SU-DHL-6 (cell line): ENCODE results near the gene FBN1.

Source experiments
- H2AFZ ChIP-seq: fragments of 200-600 bp; sonication (generic); 2 replicates; pipeline ENCODE4 v1.6.1; 2014; ENCODE audit warnings: low read depth, mild to moderate bottlenecking, moderate library complexity, mixed read lengths, antibody characterized with exemption, low read length; ENCODE audit not compliant: severe bottlenecking
- H3F3A ChIP-seq: fragments of 200-600 bp; shearing (Covaris generic); 2 replicates; pipeline ENCODE4 v1.6.0; 2016; ENCODE audit warnings: antibody characterized with exemption, mild to moderate bottlenecking; ENCODE audit not compliant: insufficient read depth
- H3K27ac ChIP-seq: fragments of 200-600 bp; sonication (generic); 2 replicates; pipeline ENCODE4 v1.5.1; 2016; ENCODE audit warnings: low read depth, mild to moderate bottlenecking, low read length, moderate library complexity, mixed read lengths
- H3K27me3 ChIP-seq: fragments of 200-600 bp; sonication (generic), shearing (Covaris generic); 2 replicates; pipeline ENCODE4 v1.6.0; 2014; ENCODE audit warnings: mild to moderate bottlenecking, low read length
- H3K36me3 ChIP-seq: fragments of 200-600 bp; sonication (generic); 2 replicates; pipeline ENCODE4 v1.6.1; 2014; ENCODE audit warnings: mild to moderate bottlenecking, low read length, mixed read lengths
- H3K4me2 ChIP-seq: fragments of 300-600, 200-600 bp; shearing (Covaris generic), sonication (generic); 2 replicates; pipeline ENCODE4 v1.6.0; 2014; ENCODE audit warnings: low read length, low read depth, mild to moderate bottlenecking; ENCODE audit not compliant: poor library complexity, severe bottlenecking
- H3K4me3 ChIP-seq: fragments of 200-600 bp; sonication (generic); 2 replicates; pipeline ENCODE4 v1.5.1; 2014; ENCODE audit warnings: antibody characterized with exemption, low read length, mild to moderate bottlenecking, mixed read lengths; ENCODE audit not compliant: insufficient read depth, poor library complexity, severe bottlenecking
- H3K79me2 ChIP-seq: fragments of 200-600 bp; sonication (generic); 2 replicates; pipeline ENCODE4 v1.6.1; 2014; ENCODE audit warnings: mild to moderate bottlenecking, low read length, moderate library complexity; ENCODE audit not compliant: insufficient read depth
- H3K9ac ChIP-seq: fragments of 200-600 bp; sonication (generic); 2 replicates; pipeline ENCODE4 v1.7.0; 2014; ENCODE audit warnings: mild to moderate bottlenecking, low read length
- H3K9me2 ChIP-seq: fragments of 200-600 bp; sonication (generic); replicated peaks from 2 replicates; pipeline ENCODE4 v1.6.1; 2014; ENCODE audit warnings: low read length; ENCODE audit not compliant: insufficient read depth
- H3K9me3 ChIP-seq: fragments of 200-600 bp; sonication (generic); 2 replicates; pipeline ENCODE4 v1.6.1; 2014; ENCODE audit warnings: low read length, mixed read lengths; ENCODE audit not compliant: insufficient read depth
- H4K20me1 ChIP-seq: fragments of 200-600 bp; sonication (generic); 2 replicates; pipeline ENCODE4 v1.6.1; 2014; ENCODE audit warnings: low read depth, mild to moderate bottlenecking, antibody characterized with exemption, low read length, moderate library complexity, mixed read lengths
- EZH2phosphoT487 ChIP-seq: fragments of 200-600 bp; sonication (generic), shearing (Covaris generic); conservative IDR thresholded peaks from 2 replicates; pipeline ENCODE4 v1.6.1; 2018; ENCODE audit warnings: mild to moderate bottlenecking, antibody characterized with exemption, low read length, moderate library complexity, mixed read lengths
- TF ChIP-seq, protein P1 (sequence below): fragments of 200-600 bp; sonication (generic); IDR thresholded peaks from one replicate; pipeline ENCODE4 v1.5.1; 2017; ENCODE audit warnings: antibody characterized with exemption, mild to moderate bottlenecking, low read length, moderate library complexity; ENCODE audit not compliant: insufficient read depth, poor library complexity, severe bottlenecking

FBN1 gene

DNA sequence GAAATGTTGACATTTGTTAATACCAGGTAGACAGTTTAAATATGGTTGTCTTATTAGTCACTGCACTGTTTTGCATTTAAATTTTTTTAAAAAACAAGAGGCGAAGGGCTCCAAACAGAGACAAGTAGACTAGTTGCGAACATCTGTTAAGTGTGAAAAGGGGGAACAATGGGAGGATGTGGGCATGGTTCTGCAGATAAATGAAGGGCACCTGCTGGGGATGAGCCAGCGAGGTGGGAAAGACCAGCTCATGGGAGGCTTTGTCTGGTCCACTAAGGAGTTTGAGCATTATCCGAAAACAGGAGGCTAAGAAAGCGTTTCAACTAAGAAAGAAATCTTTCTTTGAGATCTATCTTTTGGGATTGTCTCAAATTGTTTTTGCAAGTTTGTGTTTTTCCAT lies 72.7 kb downstream of the FBN1 start:
- TF ChIP-seq, protein P1, sequence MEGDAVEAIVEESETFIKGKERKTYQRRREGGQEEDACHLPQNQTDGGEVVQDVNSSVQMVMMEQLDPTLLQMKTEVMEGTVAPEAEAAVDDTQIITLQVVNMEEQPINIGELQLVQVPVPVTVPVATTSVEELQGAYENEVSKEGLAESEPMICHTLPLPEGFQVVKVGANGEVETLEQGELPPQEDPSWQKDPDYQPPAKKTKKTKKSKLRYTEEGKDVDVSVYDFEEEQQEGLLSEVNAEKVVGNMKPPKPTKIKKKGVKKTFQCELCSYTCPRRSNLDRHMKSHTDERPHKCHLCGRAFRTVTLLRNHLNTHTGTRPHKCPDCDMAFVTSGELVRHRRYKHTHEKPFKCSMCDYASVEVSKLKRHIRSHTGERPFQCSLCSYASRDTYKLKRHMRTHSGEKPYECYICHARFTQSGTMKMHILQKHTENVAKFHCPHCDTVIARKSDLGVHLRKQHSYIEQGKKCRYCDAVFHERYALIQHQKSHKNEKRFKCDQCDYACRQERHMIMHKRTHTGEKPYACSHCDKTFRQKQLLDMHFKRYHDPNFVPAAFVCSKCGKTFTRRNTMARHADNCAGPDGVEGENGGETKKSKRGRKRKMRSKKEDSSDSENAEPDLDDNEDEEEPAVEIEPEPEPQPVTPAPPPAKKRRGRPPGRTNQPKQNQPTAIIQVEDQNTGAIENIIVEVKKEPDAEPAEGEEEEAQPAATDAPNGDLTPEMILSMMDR = no peak
- TF ChIP-seq EZH2phosphoT487 = no peak
- Histone ChIP-seq H3K9me3 (no peaks in the 10 kb centered on the region), H3K4me2 (no peak overlapping the region), H4K20me1 (no peaks in the 10 kb centered on the region), H3K36me3 (no peaks in the 10 kb centered on the region), H3K79me2 (no peaks in the 10 kb centered on the region), H3F3A (no peaks in the 10 kb centered on the region), H3K9ac (no peak overlapping the region), H3K9me2 (no peaks in the 10 kb centered on the region), H3K27me3 (no peaks in the 10 kb centered on the region), H3K27ac (no peak overlapping the region), H3K4me3 (no peak overlapping the region), H2AFZ (no peak overlapping the region)

- no peaks in the 10 kb centered on the region for H3K79me2 ChIP-seq
- no peak overlapping the region for H3K9ac ChIP-seq
- H2AFZ ChIP-seq = no peak overlapping the region
- H3K27ac ChIP-seq = no peak overlapping the region
- H3F3A ChIP-seq = no peaks in the 10 kb centered on the region
- no peak for TF ChIP-seq EZH2phosphoT487
- TF ChIP-seq, protein P1 = no peak
- H3K27me3 ChIP-seq = no peaks in the 10 kb centered on the region
- H3K4me3 ChIP-seq = no peak overlapping the region
- no peaks in the 10 kb centered on the region for H4K20me1 ChIP-seq
- H3K9me3 ChIP-seq = no peaks in the 10 kb centered on the region
- H3K9me2 ChIP-seq = no peaks in the 10 kb centered on the region
- H3K4me2 ChIP-seq = no peak overlapping the region
- no peaks in the 10 kb centered on the region for H3K36me3 ChIP-seq
Measured at GRCh38 chr15:48571510-48571909, 74.0 kb downstream of the FBN1 start.

DNA sequence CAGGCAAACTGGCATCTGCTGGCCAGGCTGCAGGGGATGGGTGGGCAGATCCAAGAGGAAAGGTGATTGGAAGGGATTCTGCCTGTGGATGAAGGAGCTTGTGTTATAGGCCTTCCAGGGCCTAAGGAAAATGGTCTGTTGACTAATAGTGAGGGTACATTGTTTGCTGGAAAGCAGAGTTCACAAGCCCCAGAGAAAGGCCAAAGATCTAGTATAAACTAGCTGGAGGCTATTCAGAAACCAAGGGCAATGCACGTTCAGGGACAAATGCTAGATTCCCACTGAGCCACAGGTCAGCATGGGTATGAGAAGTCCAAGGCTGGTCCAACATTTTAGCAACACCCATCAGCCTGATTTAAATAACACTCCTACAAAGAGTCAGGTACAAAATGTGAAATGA lies 74.7 kb downstream of the FBN1 start:
- no peak for TF ChIP-seq EZH2phosphoT487
- TF ChIP-seq, protein P1 = no peak
- Histone ChIP-seq H3K9me2 (no peaks in the 10 kb centered on the region), H2AFZ (no peak overlapping the region), H3K27ac (no peak overlapping the region), H3K9me3 (no peaks in the 10 kb centered on the region), H4K20me1 (no peaks in the 10 kb centered on the region), H3K4me3 (no peak overlapping the region), H3K27me3 (no peaks in the 10 kb centered on the region), H3K79me2 (no peaks in the 10 kb centered on the region), H3K9ac (no peak overlapping the region), H3K4me2 (no peak overlapping the region), H3K36me3 (no peaks in the 10 kb centered on the region), H3F3A (no peaks in the 10 kb centered on the region)
